ENCODE data around the gene PLRG1.

- TF ChIP-seq CTCF (conservative IDR thresholded peaks at IDR 0.05) (no peak), ZFX (IDR thresholded peaks at IDR 0.05) (no peak)
These were observed 60.5 kb downstream of the PLRG1 start for GRCh38 chr4:154489558-154490233.
